Skeletal muscle tissue (tissue), 4 donors: ENCODE data around the gene SPTLC2. TPM values are rescaled to one million over a fixed set of nuclear protein-coding genes. Genes with fewer than 3 reads are reported as not detected.
"Not testable (repeated sequence)": the region's sequence is repeated elsewhere in the genome, so short reads cannot be mapped to it uniquely, and the experiment has no call there.

Experiments
- H3K27ac ChIP-seq: one replicate; pipeline ENCODE4 v1.7.0; 2013; ENCODE audit warnings: mild to moderate bottlenecking, low read depth, low read length, inconsistent platforms
- H3K27me3 ChIP-seq, 3 donors: one replicate each; pipeline ENCODE4 v1.7.0; 2013; ENCODE audit warnings: low read length in 3 of 3; ENCODE audit not compliant: control insufficient read depth in 3 of 3, insufficient read depth in 3 of 3
- H3K36me3 ChIP-seq, 3 donors: one replicate each; pipeline ENCODE4 v1.7.0; 2013; ENCODE audit warnings: low read length in 3 of 3; ENCODE audit not compliant: control insufficient read depth in 3 of 3, insufficient read depth in 3 of 3
- H3K4me1 ChIP-seq, 3 donors: one replicate each; pipeline ENCODE4 v1.7.0; 2013; ENCODE audit warnings: low read length in 3 of 3, mild to moderate bottlenecking in 3 of 3; ENCODE audit not compliant: control insufficient read depth in 3 of 3, insufficient read depth in 3 of 3
- H3K4me3 ChIP-seq, 3 donors: one replicate each; pipeline ENCODE4 v1.7.0; 2013; ENCODE audit warnings: low read length in 3 of 3
- H3K9ac ChIP-seq, 3 donors: one replicate each; pipeline ENCODE4 v1.7.0; 2013; ENCODE audit warnings: low read length in 3 of 3, mild to moderate bottlenecking in 3 of 3, moderate library complexity in 2 of 3, low read depth in 1 of 3
- H3K9me3 ChIP-seq, 3 donors: one replicate each; pipeline ENCODE4 v1.7.0; 2013; ENCODE audit warnings: low read length in 3 of 3; ENCODE audit not compliant: control insufficient read depth in 3 of 3
- total RNA-seq: library from RNA; depleted of rRNA; stranded (reverse); fragments of >200 nt; gene quantifications from one replicate; pipeline ENCODE4 v1.2.3, GENCODE V29; 2014
- donor health status: Osteomylitis.

The SPTLC2 gene
- total RNA-seq, 1 donor from 2014 or later: 20.4 TPM

DNA sequence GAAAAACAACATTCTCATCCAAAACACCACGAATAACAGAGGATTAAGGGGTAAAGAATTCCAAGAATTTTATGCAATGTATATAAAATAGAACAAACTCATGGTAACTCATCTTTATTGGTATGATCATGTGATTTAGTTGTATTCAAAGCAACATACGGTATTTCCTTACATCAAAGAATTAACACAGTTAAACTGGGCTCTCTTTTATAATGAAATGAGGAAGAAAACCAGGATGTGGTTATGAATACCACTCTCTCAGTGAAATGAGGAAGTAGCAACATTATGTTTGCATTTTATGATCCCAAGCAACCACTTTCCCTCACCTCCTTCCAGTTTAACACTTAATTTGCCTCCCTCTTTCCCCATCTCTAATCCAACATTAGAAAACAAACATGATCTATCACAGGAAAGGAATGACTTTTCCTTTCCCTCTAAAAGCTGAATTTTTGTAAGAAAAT is 22.9 kb downstream of the SPTLC2 start:
- Histone ChIP-seq H3K9me3 (no peaks in the 10 kb centered on the region), H3K27me3 (no peaks in the 10 kb centered on the region), H3K9ac (no peak overlapping the region), H3K4me3 (no peak overlapping the region), H3K36me3 (peaks cover 5 to 11% (median 9%) of the 10 kb centered on the region in 3 donors), H3K27ac (no peak overlapping the region), H3K4me1 (peaks cover 0 to under 1% (median 0%) of the 10 kb centered on the region in 3 donors)

DNA sequence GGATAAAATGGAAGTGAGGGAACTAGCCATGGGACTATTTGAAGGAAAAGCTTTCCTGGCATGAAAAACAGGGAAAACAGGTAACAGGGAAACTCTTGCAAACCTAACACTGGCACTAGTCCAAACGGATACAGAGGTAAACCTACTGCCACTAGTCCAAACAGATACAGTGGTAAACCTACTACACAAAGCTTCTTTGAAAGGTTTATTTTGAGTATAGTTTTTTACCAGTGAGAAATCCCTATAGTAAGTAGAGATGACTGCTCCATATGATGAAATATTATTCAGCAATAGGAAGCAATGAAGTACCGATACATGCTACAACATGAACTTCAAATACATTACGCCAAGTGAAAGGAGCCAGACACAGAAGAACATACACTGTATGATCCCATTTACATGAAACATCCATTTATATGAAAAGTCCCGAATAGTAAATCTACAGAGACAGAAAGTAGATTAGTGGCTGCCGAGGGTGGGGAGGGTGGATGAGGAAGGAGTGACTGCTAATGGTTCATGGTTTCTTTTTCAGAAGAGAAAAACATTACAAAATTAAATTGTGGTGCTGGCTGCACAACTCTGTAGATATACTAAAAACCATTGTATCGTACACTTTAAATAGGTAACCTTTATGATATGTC is 25.5 kb downstream of the SPTLC2 start:
- H3K27ac ChIP-seq: no peak overlapping the region
- H3K36me3 ChIP-seq: peaks cover 5 to 7% (median 5%) of the 10 kb centered on the region in 3 donors
- no peaks in the 10 kb centered on the region for H3K9me3 ChIP-seq
- H3K27me3 ChIP-seq: no peaks in the 10 kb centered on the region
- H3K4me1 ChIP-seq: no peaks in the 10 kb centered on the region
- no peak overlapping the region for H3K9ac ChIP-seq
- H3K4me3 ChIP-seq: no peak overlapping the region

GRCh38 chr14:77589099-77589498 is 27.3 kb downstream of the SPTLC2 start:
- no peaks in the 10 kb centered on the region for H3K27me3 ChIP-seq
- no peaks in the 10 kb centered on the region for H3K9me3 ChIP-seq

DNA sequence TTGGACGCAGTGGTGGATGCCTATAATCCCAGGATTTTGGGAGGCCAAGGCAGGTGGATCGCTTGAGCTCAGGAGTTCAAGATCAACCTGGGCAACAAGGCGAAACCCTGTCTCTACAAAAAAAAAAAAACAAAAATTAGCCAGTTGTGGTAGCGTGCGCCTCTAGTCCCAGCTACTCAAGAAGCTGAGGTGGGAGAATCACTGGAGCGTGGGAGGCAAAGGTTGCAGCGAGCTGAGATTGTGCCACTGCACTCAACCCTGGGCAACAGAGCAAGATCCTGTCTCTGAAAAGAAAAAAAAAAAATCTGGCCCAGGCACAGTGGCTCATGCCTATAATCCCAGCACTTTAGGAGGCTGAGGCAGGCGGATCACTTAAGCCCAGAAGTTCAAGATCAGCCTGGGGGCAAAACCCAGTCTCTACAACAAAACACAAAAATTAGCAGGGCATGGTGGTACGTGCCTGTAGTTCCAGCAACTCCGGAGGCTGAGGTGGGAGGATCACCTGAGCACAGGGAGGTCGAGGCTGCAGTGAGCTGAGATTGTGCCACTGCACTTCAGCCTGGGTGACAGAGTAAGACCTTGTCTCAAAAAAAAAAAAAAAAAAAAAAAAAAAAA is 27.9 kb downstream of the SPTLC2 start:
- H3K27me3 ChIP-seq, H3K27ac ChIP-seq, H3K9me3 ChIP-seq, H3K4me1 ChIP-seq, H3K4me3 ChIP-seq, H3K36me3 ChIP-seq, H3K9ac ChIP-seq: not testable (repeated sequence)

More at GRCh38 chr14:77589099-77589498, 27.3 kb downstream of the SPTLC2 start:
- no peaks in the 10 kb centered on the region for H3K36me3 ChIP-seq
- no peak overlapping the region for H3K27ac ChIP-seq
- no peak overlapping the region for H3K4me3 ChIP-seq
- H3K4me1 ChIP-seq: peaks cover 0 to 6% (median 0%) of the 10 kb centered on the region in 3 donors
- no peak overlapping the region for H3K9ac ChIP-seq

DNA sequence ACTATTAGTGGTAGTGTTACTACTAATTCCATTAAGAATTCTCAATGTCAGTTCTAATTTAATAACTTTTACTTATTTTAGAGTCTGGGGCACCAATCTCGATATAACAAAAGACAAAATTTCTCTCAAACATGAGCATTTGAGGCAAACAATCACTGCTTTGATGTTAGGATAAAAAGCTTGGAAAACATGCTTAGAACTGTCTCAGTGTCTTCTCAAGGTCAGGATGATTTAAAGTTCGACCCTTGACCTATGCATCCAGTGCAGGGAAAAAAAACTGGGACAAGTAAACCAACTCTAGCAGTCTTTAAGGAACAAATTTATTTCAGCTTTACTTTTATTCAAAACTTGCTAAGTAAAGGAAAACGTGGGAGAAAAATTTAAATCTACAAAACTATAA is 31.1 kb downstream of the SPTLC2 start:
- Histone ChIP-seq H3K4me3 (no peak overlapping the region), H3K27ac (no peak overlapping the region), H3K36me3 (no peaks in the 10 kb centered on the region), H3K9ac (no peak overlapping the region), H3K9me3 (no peaks in the 10 kb centered on the region), H3K4me1 (peaks cover 4 to 17% (median 5%) of the 10 kb centered on the region in 3 donors), H3K27me3 (no peaks in the 10 kb centered on the region)

- peaks cover 4 to 17% (median 5%) of the 10 kb centered on the region in 3 donors for H3K4me1 ChIP-seq
- H3K27ac ChIP-seq: no peak overlapping the region
- H3K9ac ChIP-seq: no peak overlapping the region
- H3K36me3 ChIP-seq: no peaks in the 10 kb centered on the region
- H3K4me3 ChIP-seq: no peak overlapping the region
- H3K27me3 ChIP-seq: no peaks in the 10 kb centered on the region
- H3K9me3 ChIP-seq: no peaks in the 10 kb centered on the region
Measured at GRCh38 chr14:77584809-77585208, 31.6 kb downstream of the SPTLC2 start.

DNA sequence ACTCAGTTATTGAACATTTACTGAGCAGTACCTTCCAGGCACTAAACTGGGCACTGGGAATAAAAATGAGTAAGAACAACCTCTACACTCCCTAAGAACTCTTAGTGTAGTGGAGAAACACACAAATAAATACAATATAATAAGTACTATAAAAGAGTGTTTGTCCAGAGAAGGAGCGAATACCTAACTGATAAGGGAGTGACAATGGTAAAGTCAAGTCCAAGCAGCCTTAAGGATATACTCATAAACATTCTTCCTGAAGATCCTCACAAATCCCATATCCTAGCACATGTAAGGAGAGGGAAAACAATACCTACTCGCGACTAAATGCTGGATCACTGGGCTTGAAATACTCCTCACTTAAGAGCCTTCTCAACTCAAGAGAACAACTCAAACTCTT is 32.8 kb downstream of the SPTLC2 start:
- H3K9me3 ChIP-seq: no peaks in the 10 kb centered on the region
- H3K4me1 ChIP-seq: peaks cover 4 to 17% (median 5%) of the 10 kb centered on the region in 3 donors
- no peak overlapping the region for H3K4me3 ChIP-seq
- no peak overlapping the region for H3K9ac ChIP-seq
- H3K27me3 ChIP-seq: no peaks in the 10 kb centered on the region
- H3K36me3 ChIP-seq: no peaks in the 10 kb centered on the region
- H3K27ac ChIP-seq: no peak overlapping the region

DNA sequence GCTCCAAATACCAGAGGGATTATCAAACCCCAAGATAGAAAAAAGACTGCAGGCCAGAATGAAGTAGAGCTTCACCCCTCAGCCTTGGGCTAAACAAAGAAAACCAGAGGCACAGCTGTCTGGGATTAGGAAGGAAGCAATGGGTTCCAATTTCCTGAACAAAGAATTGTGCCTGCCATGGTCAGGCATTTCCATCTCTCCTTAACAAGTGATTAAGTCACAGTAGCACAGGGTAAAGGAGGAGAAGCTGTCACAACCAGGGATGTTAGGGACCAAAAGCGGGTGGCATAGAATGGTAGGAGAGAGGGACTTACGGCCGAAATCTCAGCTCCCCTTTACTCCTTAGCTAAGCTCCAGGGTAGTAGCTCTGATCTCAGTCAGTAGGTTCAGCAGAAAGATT is 33.9 kb downstream of the SPTLC2 start:
- Histone ChIP-seq H3K4me1 (peaks cover 4 to 17% (median 5%) of the 10 kb centered on the region in 3 donors), H3K4me3 (no peak overlapping the region), H3K27ac (no peak overlapping the region), H3K27me3 (no peaks in the 10 kb centered on the region), H3K36me3 (peaks cover 0 to 3% (median 0%) of the 10 kb centered on the region in 3 donors), H3K9me3 (no peaks in the 10 kb centered on the region), H3K9ac (no peak overlapping the region)

DNA sequence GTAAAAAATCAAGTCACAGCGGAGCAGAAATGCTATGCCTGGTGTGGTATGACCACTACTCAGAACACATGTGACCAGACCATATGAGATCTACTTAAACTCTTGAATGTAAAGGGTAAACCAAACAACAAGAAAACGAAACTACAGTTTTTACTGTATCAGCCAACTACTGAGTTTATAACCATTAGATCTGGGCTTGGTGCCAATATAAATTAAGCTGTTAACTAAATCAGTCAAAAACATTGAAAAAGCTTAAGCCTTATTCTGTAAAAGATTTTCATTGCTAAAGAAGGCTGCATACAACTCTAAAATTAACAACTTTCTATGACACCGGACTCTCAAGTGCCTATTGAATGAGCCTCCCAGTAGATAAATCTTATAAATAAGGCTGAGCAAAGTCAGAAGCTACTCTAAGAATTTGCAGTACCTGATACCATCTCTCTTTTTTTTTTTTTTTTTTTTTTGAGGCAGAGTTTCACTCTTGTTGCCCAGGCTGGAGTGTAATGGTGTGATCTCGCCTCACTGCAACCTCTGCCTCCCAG is 35.4 kb downstream of the SPTLC2 start:
- no peak overlapping the region for H3K9ac ChIP-seq
- H3K27me3 ChIP-seq: no peaks in the 10 kb centered on the region
- no peak overlapping the region for H3K27ac ChIP-seq
- peaks cover 0 to 3% (median 0%) of the 10 kb centered on the region in 3 donors for H3K36me3 ChIP-seq
- no peaks in the 10 kb centered on the region for H3K9me3 ChIP-seq
- peaks cover 4 to 17% (median 5%) of the 10 kb centered on the region in 3 donors for H3K4me1 ChIP-seq
- peak overlapping the region in 1 of 3 donors; percentile 26 for H3K4me3 ChIP-seq

GRCh38 chr14:77580477-77580876 is 36.0 kb downstream of the SPTLC2 start:
- H3K4me3 ChIP-seq: no peak overlapping the region
- peaks cover 4 to 17% (median 5%) of the 10 kb centered on the region in 3 donors for H3K4me1 ChIP-seq
- H3K9ac ChIP-seq: no peak overlapping the region
- H3K27ac ChIP-seq: no peak overlapping the region
- no peaks in the 10 kb centered on the region for H3K27me3 ChIP-seq
- peaks cover 0 to 6% (median 0%) of the 10 kb centered on the region in 3 donors for H3K36me3 ChIP-seq
- H3K9me3 ChIP-seq: no peaks in the 10 kb centered on the region
